GM12878 (cell line): ENCODE measurements around the gene SMIM22. TPM values are rescaled to one million over a fixed set of nuclear protein-coding genes. Genes with fewer than 3 reads are reported as not detected.

Source experiments
- ATAC-seq: fragments of 200-7000 bp; cut with Tn5 transposase; 3 replicates; pipeline ENCODE4 v1.9.1; 2020; ENCODE audit warnings: mild to moderate bottlenecking, moderate library complexity
- BruUV-seq: library from RNA; stranded (reverse); fragments of 400-500 nt; replicated peaks from 2 replicates; lab custom pipeline; 2021; lab: Mats Ljungman, UMichigan
- CTCF ChIA-PET: fragments of 300-600 bp; sonication (Branson Sonifier 250); formaldehyde crosslinking; extraction: SDS; loops from one replicate; lab custom pipeline; 2021; ENCODE audit warnings: inconsistent platforms; lab: Yijun Ruan, JAX
- POLR2A ChIA-PET: fragments of 350-600 bp; formaldehyde crosslinking; extraction: SDS; loops from one replicate; lab custom pipeline; 2021; ENCODE audit warnings: inconsistent platforms; lab: Charles Lee
- RAD21 ChIA-PET: fragments of 300-600 bp; sonication (Branson Sonifier 250); formaldehyde crosslinking; loops from one replicate; lab custom pipeline; 2023; ENCODE audit warnings: antibody characterized with exemption; ENCODE audit not compliant: unreplicated experiment; lab: Charles Lee
- SMC1A ChIA-PET: fragments of 300-600 bp; sonication (Branson Sonifier 250); formaldehyde crosslinking; loops from one replicate; lab custom pipeline; 2023; ENCODE audit not compliant: unreplicated experiment, uncharacterized antibody; lab: Charles Lee
- DNase-seq: peaks from one replicate; pipeline ENCODE4 v3.0.0-alpha.2; 2011; ENCODE audit warnings: low read depth, low spot score
- FAIRE-seq: peaks from 3 replicates; lab custom pipeline; 2011; peaks lifted over from hg19 to GRCh38; lab: Jason Lieb, UNC
- H2AFZ ChIP-seq: 2 replicates; pipeline ENCODE4 v1.6.0; 2011; ENCODE audit warnings: low read depth, low read length, control low read depth; ENCODE audit not compliant: control insufficient read depth
- H3K27ac ChIP-seq: 2 replicates; pipeline ENCODE4 v1.5.1; 2011; ENCODE audit warnings: control low read depth; ENCODE audit not compliant: control insufficient read depth, insufficient read depth
- H3K27me3 ChIP-seq, 2 experiments: replicated peaks in 1 of 2; 2 replicates each; pipeline versions ENCODE4 v1.6.0 to v1.6.1; 2011; ENCODE audit warnings: low read length in 1 of 2; ENCODE audit not compliant: control insufficient read depth in 2 of 2, insufficient read depth in 2 of 2
- H3K36me3 ChIP-seq, 2 experiments: 2 replicates each; pipeline ENCODE4 v1.5.1; 2011; ENCODE audit warnings: low read length in 1 of 2; ENCODE audit not compliant: control insufficient read depth in 2 of 2, insufficient read depth in 2 of 2
- H3K4me1 ChIP-seq: 2 replicates; pipeline ENCODE4 v1.6.1; 2011; ENCODE audit warnings: mild to moderate bottlenecking, low read length, moderate library complexity, mixed read lengths; ENCODE audit not compliant: control insufficient read depth, insufficient read depth
- H3K4me2 ChIP-seq: 2 replicates; pipeline ENCODE4 v1.6.0; 2011; ENCODE audit warnings: control low read depth; ENCODE audit not compliant: control insufficient read depth, insufficient read depth
- H3K4me3 ChIP-seq: fragments of 200-600 bp; sonication (generic); 2 replicates; pipeline ENCODE4 v1.5.1; 2016
- H3K79me2 ChIP-seq: 2 replicates; pipeline ENCODE4 v1.6.0; 2011; ENCODE audit warnings: low read length; ENCODE audit not compliant: control insufficient read depth, insufficient read depth
- H3K9ac ChIP-seq: 2 replicates; pipeline ENCODE4 v1.8.0; 2011; ENCODE audit warnings: low read length, control low read depth, mixed read lengths; ENCODE audit not compliant: control insufficient read depth, insufficient read depth
- H3K9me3 ChIP-seq: replicated peaks from 3 replicates; pipeline ENCODE4 v1.5.1; 2011; ENCODE audit warnings: mild to moderate bottlenecking, low read length; ENCODE audit not compliant: control insufficient read depth, insufficient read depth
- H4K20me1 ChIP-seq: 2 replicates; pipeline ENCODE4 v1.6.0; 2011; ENCODE audit not compliant: control insufficient read depth, insufficient read depth
- ATF2 ChIP-seq: IDR thresholded peaks from 2 replicates; pipeline ENCODE4 v1.6.1; 2012; ENCODE audit warnings: low read length, inconsistent platforms
- BCL3 ChIP-seq: IDR thresholded peaks from 2 replicates; pipeline ENCODE4 v1.6.1; 2011; ENCODE audit warnings: borderline replicate concordance, low read depth, mild to moderate bottlenecking, moderate library complexity, low read length; ENCODE audit not compliant: insufficient read depth, poor library complexity, severe bottlenecking
- BCLAF1 ChIP-seq: fragments of 450-650 bp; IDR thresholded peaks from 2 replicates; pipeline ENCODE4 v1.6.1; 2017; ENCODE audit warnings: antibody characterized with exemption, mild to moderate bottlenecking, moderate library complexity
- E2F4 ChIP-seq: IDR thresholded peaks from 2 replicates; pipeline ENCODE4 v1.6.1; 2012; ENCODE audit warnings: low read depth, low read length, improper control_type of control experiment
- HDAC2 ChIP-seq: fragments of 200-600 bp; sonication (generic); IDR thresholded peaks from 2 replicates; pipeline ENCODE4 v1.6.1; 2017
- IKZF2 ChIP-seq, 2 experiments: fragments of 450-650 bp; IDR thresholded peaks; 2 replicates each; pipeline ENCODE4 v1.6.1; 2017; ENCODE audit warnings: mild to moderate bottlenecking in 2 of 2, moderate library complexity in 2 of 2
- MEF2A ChIP-seq: IDR thresholded peaks from 2 replicates; pipeline ENCODE4 v1.6.1; 2011; ENCODE audit warnings: low read depth, mild to moderate bottlenecking, low read length, moderate library complexity; ENCODE audit not compliant: insufficient read depth
- NFIC ChIP-seq: IDR thresholded peaks from 2 replicates; pipeline ENCODE4 v1.6.1; 2012; ENCODE audit warnings: low read depth, mild to moderate bottlenecking, inconsistent platforms, low read length, moderate library complexity
- NR2C1 ChIP-seq: fragments of 450-650 bp; IDR thresholded peaks from 2 replicates; pipeline ENCODE4 v1.6.1; 2017; ENCODE audit warnings: antibody characterized with exemption, mild to moderate bottlenecking, moderate library complexity
- RCOR1 ChIP-seq: conservative IDR thresholded peaks from 2 replicates; pipeline ENCODE4 v1.6.1; 2012; ENCODE audit warnings: low read depth, low read length, improper control_type of control experiment
- RELA ChIP-seq: fragments of 450-650 bp; IDR thresholded peaks from 2 replicates; pipeline ENCODE4 v1.8.0; 2014; ENCODE audit warnings: borderline replicate concordance; ENCODE audit not compliant: partially characterized antibody
- RUNX3 ChIP-seq: IDR thresholded peaks from 2 replicates; pipeline ENCODE4 v1.6.1; 2012; ENCODE audit warnings: low read length, inconsistent platforms
- TARDBP ChIP-seq: IDR thresholded peaks from 2 replicates; pipeline ENCODE4 v1.6.1; 2016; ENCODE audit warnings: borderline replicate concordance
- WRNIP1 ChIP-seq: IDR thresholded peaks from 2 replicates; pipeline ENCODE4 v1.6.1; 2011; ENCODE audit warnings: low read depth, low read length, improper control_type of control experiment, borderline replicate concordance
- ZBTB11 ChIP-seq: fragments of 450-650 bp; formaldehyde crosslinking; IDR thresholded peaks from 2 replicates; pipeline ENCODE4 v1.5.0; 2022; ENCODE audit warnings: mild to moderate bottlenecking, missing genetic modification characterization
- WGBS: methylation state at CpG from one replicate; pipeline ENCODE4 v1.1.6; 2016; ENCODE audit warnings: low lambda C conversion rate; ENCODE audit not compliant: insufficient replicate concordance, insufficient coverage; ENCODE audit errors: missing lambda C conversion rate; 5-methylcytosine and 5-hydroxymethylcytosine counted together
- in situ Hi-C: fragments of 300-500 bp; cut with MboI; formaldehyde crosslinking; loops from 9 replicates; pipeline ENCODE4 v1.14.3; 2018; ENCODE audit warnings: mixed read lengths
- intact Hi-C: fragments of 100-400 bp; cut with micrococcal nuclease; formaldehyde crosslinking; loops from one replicate; pipeline ENCODE4 v1.14.2; 2022; ENCODE audit not compliant: unreplicated experiment
- polyA plus RNA-seq, 11 experiments: library from polyadenylated mRNA; depleted of rRNA in 4 of 11; unstranded in 6 of 11; stranded (reverse) in 5 of 11; fragments of >200 nt; fragmentation: Nextera tagmentation in 4 of 11; fragmentation: Illumina TruSeq in 1 of 11; extraction: Ambion mirVana in 4 of 11; extraction: Trizol in 1 of 11; gene quantifications; 1 replicate in 1 of 11; 2 replicates in 10 of 11; pipeline versions ENCODE4 v1.2.1 to v1.2.3, GENCODE V29; 2011 to 2016; ENCODE audit warnings: inconsistent platforms in 2 of 11, missing spikeins in 2 of 11, low read depth in 1 of 11
- total RNA-seq, 4 experiments: library from RNA; depleted of rRNA in 3 of 4; stranded (reverse); fragments of >200 nt in 3 of 4; fragmentation: Illumina TruSeq in 1 of 4; extraction: Trizol in 1 of 4; gene quantifications; 2 replicates each; pipeline versions ENCODE4 v1.2.1 to v1.2.3, GENCODE V29; 2013 to 2021

The SMIM22 gene
- total and polyA plus RNA-seq, 10 of the 15 experiments (the other 5 are each of a cell fraction or from before 2014, with no cell fraction given), result 0.83 TPM; not detected in 9

- ATAC-seq (no peak), DNase-seq (no peak), FAIRE-seq (no peak)
- POLR2A ChIA-PET, result interaction anchor here (0.5 to 0.9 kb wide), 2 partner anchors 13 to 43 kb away, joined by 4 to 5 read pairs; partner anchors contain the start of gene ROGDI
- H4K20me1 ChIP-seq, result no peaks in the 10 kb centered on the region
- H3K36me3 ChIP-seq, result no peaks in the 10 kb centered on the region
- 71% methylated on average over 7 of the region's 7 CpGs for WGBS
- H3K27me3 ChIP-seq, result no peaks in the 10 kb centered on the region
- RAD21 ChIA-PET, result no interaction called here
- no peaks in the 10 kb centered on the region for H3K4me1 ChIP-seq
- SMC1A ChIA-PET, result no interaction called here
- in situ Hi-C loops, result no loop called here
- H3K79me2 ChIP-seq, result no peaks in the 10 kb centered on the region
- intact Hi-C loops, result no loop called here
- CTCF ChIA-PET, result interaction anchor here (1.1 kb wide), 1 partner anchor 55 kb away, joined by 3 read pairs; the partner anchor contains the start of genes ANKS3 and DNAAF8
- TF ChIP-seq RCOR1, result no peak
- TF ChIP-seq IKZF2 (IDR thresholded peaks at IDR 0.05), result no peak
- TF ChIP-seq NFIC, result no peak
- TF ChIP-seq TARDBP, result no peak
- TF ChIP-seq WRNIP1, result no peak
- TF ChIP-seq RUNX3, result no peak
- TF ChIP-seq BCL3, result no peak
- TF ChIP-seq BCLAF1, result no peak
- no peak for TF ChIP-seq MEF2A
- TF ChIP-seq RELA, result no peak
- no peak for TF ChIP-seq ATF2
- TF ChIP-seq NR2C1, result no peak
- no peak for TF ChIP-seq E2F4
- TF ChIP-seq HDAC2, result no peak
- no peak for TF ChIP-seq ZBTB11 (CRISPR knock-in tag)
- H3K4me3 ChIP-seq, result no peak overlapping the region
- H3K9ac ChIP-seq, result no peak overlapping the region
- no peak overlapping the region for H2AFZ ChIP-seq
- no TSS peak for BruUV-seq
- H3K9me3 ChIP-seq, result no peaks in the 10 kb centered on the region
- H3K4me2 ChIP-seq, result no peak overlapping the region
- H3K27ac ChIP-seq, result no peak overlapping the region
Observed at GRCh38 chr16:4788910-4789309, 6.3 kb upstream of the SMIM22 start.
